Type B pancreatic cell (in vitro differentiated cells): ENCODE results near the gene LNX2. TPM values are rescaled to one million over a fixed set of nuclear protein-coding genes. Genes with fewer than 3 reads are reported as not detected.

Source experiments
- DNase-seq: peaks from one replicate; pipeline ENCODE4 v3.0.0; 2021; ENCODE audit warnings: mixed read lengths; ENCODE audit not compliant: unreplicated experiment; ENCODE audit errors: extremely low spot score
- H3K27ac Mint-ChIP-seq: 2 replicates; pipeline ENCODE4 v1.8.0; 2021; ENCODE audit warnings: mild to moderate bottlenecking, mixed read lengths
- H3K27me3 Mint-ChIP-seq: 2 replicates; pipeline ENCODE4 v1.8.0; 2021; ENCODE audit warnings: mixed read lengths
- H3K36me3 Mint-ChIP-seq: 2 replicates; pipeline ENCODE4 v1.8.0; 2021; ENCODE audit warnings: mixed read lengths
- H3K4me1 Mint-ChIP-seq: one replicate; pipeline ENCODE4 v1.8.0; 2021; ENCODE audit warnings: mixed read lengths; ENCODE audit not compliant: unreplicated experiment
- H3K4me3 Mint-ChIP-seq: 2 replicates; pipeline ENCODE4 v1.8.0; 2021; ENCODE audit warnings: mild to moderate bottlenecking, mixed read lengths
- H3K9me3 Mint-ChIP-seq: 2 replicates; pipeline ENCODE4 v1.8.0; 2021; ENCODE audit warnings: mixed read lengths
- total RNA-seq: library from RNA; stranded (reverse); gene quantifications from 2 replicates; pipeline ENCODE4 v1.2.1, GENCODE V29; 2021; ENCODE audit warnings: low replicate concordance
- TF ChIP-seq, protein P1 (sequence below): fragments of 200-600 bp; sonication (generic); conservative IDR thresholded peaks from 2 replicates; pipeline ENCODE4 v1.5.0; 2021; ENCODE audit warnings: antibody characterized with exemption, mild to moderate bottlenecking

LNX2 gene
- total RNA-seq, 1 donor from 2014 or later: 12.0 TPM

DNA sequence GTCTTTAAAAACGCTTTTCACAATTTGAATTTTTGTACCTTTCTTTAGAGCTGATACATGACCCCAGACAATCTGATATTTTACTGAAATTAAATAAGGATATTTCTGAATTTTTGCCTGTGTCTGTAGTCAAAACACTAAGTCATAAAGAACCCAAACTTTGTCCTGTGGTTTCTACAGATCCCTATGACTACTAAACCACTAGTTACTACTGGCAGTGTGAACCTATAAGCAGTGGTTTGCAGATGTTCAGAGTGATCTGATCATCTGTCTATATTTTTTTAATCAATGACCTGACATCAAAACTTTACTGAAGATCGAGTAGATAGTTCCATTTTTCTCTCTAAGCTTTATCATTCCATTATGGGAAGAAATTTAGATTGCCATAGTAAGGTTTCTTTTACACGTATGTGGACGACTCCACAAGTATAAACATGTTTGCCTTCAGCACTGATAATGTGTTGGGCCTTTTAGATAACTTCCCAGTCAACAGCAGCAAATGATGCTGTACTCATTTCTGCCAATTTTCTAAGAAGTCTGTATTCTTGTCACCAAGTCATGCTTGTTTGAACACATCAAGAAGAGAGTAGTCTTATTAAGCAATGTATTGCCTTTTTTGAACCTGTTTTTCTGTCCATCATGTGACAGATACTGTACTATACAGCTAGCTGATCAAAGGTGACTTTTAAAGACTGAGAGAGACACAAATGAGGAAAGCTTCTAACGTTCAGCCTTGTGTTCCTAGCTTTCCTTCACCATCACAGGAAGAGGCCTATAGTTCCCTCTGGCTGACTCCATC is 23.2 kb upstream of the LNX2 start:
- TF ChIP-seq, protein P1, sequence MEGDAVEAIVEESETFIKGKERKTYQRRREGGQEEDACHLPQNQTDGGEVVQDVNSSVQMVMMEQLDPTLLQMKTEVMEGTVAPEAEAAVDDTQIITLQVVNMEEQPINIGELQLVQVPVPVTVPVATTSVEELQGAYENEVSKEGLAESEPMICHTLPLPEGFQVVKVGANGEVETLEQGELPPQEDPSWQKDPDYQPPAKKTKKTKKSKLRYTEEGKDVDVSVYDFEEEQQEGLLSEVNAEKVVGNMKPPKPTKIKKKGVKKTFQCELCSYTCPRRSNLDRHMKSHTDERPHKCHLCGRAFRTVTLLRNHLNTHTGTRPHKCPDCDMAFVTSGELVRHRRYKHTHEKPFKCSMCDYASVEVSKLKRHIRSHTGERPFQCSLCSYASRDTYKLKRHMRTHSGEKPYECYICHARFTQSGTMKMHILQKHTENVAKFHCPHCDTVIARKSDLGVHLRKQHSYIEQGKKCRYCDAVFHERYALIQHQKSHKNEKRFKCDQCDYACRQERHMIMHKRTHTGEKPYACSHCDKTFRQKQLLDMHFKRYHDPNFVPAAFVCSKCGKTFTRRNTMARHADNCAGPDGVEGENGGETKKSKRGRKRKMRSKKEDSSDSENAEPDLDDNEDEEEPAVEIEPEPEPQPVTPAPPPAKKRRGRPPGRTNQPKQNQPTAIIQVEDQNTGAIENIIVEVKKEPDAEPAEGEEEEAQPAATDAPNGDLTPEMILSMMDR: no peak
- H3K9me3 Mint-ChIP-seq: no peaks in the 10 kb centered on the region
- peaks cover 19% of the 10 kb centered on the region for H3K36me3 Mint-ChIP-seq
- no peak overlapping the region for H3K27ac Mint-ChIP-seq
- no peak overlapping the region for H3K4me3 Mint-ChIP-seq
- peaks cover 9% of the 10 kb centered on the region for H3K4me1 Mint-ChIP-seq
- no peak for DNase-seq
- H3K27me3 Mint-ChIP-seq: no peaks in the 10 kb centered on the region

DNA sequence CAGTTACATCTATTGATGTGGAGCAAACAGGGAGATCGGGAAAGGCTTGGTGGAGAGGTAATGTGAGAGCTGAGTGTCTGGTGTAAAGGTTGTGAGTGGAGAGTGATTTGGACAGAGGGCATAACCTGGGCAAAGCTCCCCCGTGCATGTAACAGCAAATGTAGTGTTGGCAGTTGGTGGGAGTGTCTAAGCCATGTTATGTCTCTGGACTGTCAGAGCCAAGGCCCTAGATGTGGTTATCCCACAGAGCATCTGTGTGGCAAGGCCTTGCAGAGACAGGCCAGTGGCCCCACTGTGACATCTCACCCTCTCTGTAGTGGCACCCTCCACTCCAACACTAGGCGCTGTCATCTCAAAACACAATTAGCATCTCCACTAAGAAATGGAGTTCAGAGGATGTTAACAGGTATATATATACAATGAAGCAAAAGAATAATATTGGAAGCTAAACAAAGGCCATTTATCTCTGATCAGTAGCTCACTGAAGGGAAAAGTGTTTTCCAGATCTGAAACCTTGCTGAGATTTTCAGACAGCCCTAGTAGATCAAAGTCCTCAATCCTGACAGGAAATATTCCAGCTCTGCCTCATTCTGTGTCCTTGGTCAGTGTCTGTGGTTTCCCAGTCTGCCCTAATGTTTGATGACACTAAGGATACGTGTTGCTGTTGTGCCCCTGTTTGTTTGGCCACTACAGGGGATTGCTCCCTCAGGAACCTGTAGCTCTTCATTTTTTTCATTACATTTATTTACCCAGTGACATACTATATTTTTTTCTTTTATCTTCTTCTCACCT is 21.6 kb upstream of the LNX2 start:
- peaks cover 19% of the 10 kb centered on the region for H3K4me1 Mint-ChIP-seq
- no peak for DNase-seq
- H3K27ac Mint-ChIP-seq: no peak overlapping the region

DNA sequence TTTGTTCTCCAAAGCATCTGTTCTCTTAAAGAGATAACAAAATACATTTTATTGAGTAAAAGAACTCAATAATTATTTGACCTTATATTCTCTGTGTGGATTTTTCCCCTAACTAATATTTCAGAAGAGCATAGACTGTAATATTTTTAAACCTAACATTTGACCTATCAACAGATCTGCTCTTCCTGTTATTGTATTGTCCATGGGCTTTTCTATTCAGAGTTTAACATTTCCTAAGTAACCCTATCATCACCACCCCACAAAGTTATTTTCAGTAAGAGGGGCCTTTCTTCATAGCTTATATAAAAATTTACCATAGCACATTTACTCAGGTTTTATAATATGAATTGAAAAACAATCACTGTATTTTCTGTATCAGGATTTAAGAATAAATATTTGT is 18.9 kb upstream of the LNX2 start:
- Mint-ChIP-seq H3K4me3 (no peak overlapping the region), H3K4me1 (peaks cover 24% of the 10 kb centered on the region), H3K27ac (no peak overlapping the region), H3K27me3 (no peaks in the 10 kb centered on the region), H3K36me3 (peaks cover under 1% of the 10 kb centered on the region), H3K9me3 (no peaks in the 10 kb centered on the region)
- no peak for DNase-seq
- TF ChIP-seq, protein P1: no peak

More for the DNA sequence above, 21.6 kb upstream of the LNX2 start:
- H3K36me3 Mint-ChIP-seq: peaks cover 15% of the 10 kb centered on the region
- H3K27me3 Mint-ChIP-seq: no peaks in the 10 kb centered on the region
- H3K4me3 Mint-ChIP-seq: no peak overlapping the region
- TF ChIP-seq, protein P1: no peak
- no peaks in the 10 kb centered on the region for H3K9me3 Mint-ChIP-seq

DNA sequence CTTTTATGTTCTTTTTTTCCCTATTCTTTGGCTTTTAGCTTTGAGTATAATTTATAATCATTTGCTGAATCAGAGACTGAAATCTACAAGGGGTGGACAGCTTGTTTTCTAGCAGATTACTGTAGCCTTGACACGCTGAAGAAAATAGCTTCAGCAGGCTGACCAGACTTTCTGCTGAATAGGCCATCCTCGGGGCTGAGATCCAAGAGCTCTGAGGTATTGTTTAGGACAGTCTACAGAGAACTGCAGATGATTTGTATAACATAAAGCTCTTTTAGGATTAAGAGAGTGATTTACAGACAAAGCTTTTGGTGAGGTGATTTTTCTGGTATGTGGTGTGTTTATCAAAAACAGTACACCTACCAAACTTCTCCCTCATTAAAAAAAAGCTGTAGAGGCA is 18.2 kb upstream of the LNX2 start:
- Mint-ChIP-seq H3K4me3 (no peak overlapping the region), H3K36me3 (peaks cover 5% of the 10 kb centered on the region), H3K27me3 (no peaks in the 10 kb centered on the region), H3K4me1 (peaks cover 23% of the 10 kb centered on the region), H3K9me3 (no peaks in the 10 kb centered on the region), H3K27ac (no peak overlapping the region)
- TF ChIP-seq, protein P1: no peak
- no peak for DNase-seq

DNA sequence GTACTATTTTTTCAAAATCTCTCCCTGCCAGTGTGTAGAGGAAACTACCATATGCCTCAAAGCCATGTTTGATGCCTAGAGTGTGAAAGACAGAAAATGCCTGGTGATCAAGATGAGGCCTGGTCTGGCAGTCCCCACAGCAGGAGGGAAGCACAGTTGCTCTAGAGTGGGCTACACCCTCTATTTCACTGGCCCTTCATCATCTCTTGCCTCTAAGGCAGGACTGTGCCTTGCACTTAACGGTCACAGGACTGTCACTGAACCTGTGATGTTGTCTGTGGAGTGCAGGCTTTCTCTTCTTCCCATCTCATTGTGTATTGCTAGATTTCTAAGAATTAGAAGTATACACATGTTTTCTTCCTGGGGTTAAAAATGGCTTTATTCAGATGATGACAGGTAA is 17.7 kb upstream of the LNX2 start:
- H3K36me3 Mint-ChIP-seq: peaks cover 6% of the 10 kb centered on the region
- H3K4me3 Mint-ChIP-seq: no peak overlapping the region
- no peak for DNase-seq
- TF ChIP-seq, protein P1: no peak
- H3K4me1 Mint-ChIP-seq: peaks cover 22% of the 10 kb centered on the region
- no peaks in the 10 kb centered on the region for H3K27me3 Mint-ChIP-seq
- H3K9me3 Mint-ChIP-seq: no peaks in the 10 kb centered on the region
- H3K27ac Mint-ChIP-seq: no peak overlapping the region
